GM21360 (cell line): ENCODE results near the gene NEU2.
"Not testable (repeated sequence)": the region's sequence is repeated elsewhere in the genome, so short reads cannot be mapped to it uniquely, and the experiment has no call there.

Experiments
- ATAC-seq: cut with Tn5 transposase; IDR thresholded peaks from one replicate; pipeline ENCODE4 v1.9.1; 2021; ENCODE audit warnings: mild to moderate bottlenecking, moderate library complexity; ENCODE audit not compliant: unreplicated experiment

NEU2 gene

GRCh38 chr2:233034091-233034882 is 1.8 kb downstream of the NEU2 start:
- no peak for ATAC-seq

DNA sequence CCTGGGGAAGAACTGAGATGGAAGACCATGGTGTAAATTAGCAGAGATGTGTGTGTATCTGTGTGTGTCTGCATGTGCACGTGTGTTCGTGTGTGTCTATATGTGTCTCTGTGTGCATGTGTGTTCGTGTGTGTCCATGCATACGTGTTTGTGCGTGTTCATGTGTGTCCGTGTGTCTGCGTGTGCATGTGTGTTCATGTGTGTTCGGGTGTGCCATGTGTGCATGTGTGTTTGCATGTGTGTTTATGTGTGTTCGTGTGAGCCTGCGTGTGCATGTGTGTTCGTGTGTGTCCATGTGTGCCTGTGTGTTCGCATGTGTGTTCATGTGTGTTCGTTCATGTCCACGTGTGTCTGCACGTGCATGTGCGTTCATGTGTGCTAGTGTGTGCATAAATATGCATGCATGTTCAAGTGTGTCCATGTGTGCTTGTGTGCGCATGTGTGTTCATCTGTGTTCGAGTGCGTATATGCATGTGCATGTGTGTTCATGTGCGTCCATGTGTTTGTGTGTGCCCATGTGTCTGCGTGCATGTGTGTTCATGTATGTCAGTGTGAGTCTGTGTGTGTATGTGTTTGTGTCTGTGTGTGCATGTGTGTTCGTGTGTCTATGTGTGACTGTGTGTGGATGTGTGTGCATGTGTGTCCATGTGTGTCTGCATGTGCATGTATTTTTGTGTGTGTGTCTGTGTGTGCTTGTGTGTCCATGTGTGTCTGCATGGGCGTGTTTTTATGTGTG is 3.1 kb downstream of the NEU2 start:
- no peak for ATAC-seq

- no peak for ATAC-seq
These were observed 3.8 kb downstream of the NEU2 start for GRCh38 chr2:233036162-233036838.

DNA sequence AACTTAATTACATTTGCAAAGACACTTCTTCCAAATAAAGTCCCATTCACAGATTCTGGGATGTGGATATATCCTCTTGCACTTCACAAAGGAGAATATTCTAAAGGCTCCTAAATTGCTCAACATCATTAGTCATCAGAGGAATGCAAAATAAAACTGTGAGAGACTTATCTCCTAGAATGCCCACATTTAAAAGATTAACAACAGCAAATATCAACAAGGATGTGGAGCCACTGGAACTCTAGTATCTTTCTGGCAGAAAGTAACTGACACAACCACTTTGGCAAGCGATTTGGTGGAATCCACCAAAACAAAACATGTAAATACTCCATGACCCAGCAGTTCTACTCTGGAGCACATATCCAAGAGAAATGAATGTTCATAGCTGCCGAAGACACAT is 4.6 kb downstream of the NEU2 start:
- ATAC-seq, result no peak

GRCh38 chr2:233039212-233039845 is 6.9 kb downstream of the NEU2 start:
- ATAC-seq, result no peak

GRCh38 chr2:233039846-233040530 is 7.5 kb downstream of the NEU2 start:
- ATAC-seq, result no peak

- no peak for ATAC-seq
These were observed 8.1 kb downstream of the NEU2 start for GRCh38 chr2:233040571-233040970.

DNA sequence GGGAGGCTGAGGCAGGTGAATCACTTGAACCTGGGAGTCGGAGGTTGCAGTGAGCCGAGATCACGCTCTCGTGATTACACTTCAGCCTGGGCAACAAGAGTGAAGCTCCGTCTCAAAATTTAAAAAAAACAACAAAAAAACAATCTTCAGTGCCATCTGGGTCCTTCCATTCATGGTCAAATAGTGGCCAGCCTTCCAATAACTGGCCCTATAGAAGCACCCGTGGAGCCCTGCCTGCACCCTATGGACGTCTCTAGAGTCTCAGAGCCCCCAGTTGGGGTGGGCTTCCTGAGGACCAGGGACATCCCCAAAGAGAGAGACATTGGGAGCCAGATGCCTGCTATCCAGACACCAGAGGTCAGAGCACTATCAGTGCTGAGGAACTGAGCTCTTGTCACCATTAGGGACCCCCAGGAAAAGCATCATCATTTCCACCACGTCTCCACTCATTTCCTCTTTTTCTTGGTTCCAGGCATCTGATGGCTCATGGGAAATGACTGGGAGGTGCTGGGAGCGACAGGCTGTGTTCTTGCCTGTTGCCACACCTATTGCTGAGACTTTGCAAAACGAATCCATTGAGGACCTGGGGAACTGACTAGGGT is 9.4 kb downstream of the NEU2 start:
- ATAC-seq, result no peak

DNA sequence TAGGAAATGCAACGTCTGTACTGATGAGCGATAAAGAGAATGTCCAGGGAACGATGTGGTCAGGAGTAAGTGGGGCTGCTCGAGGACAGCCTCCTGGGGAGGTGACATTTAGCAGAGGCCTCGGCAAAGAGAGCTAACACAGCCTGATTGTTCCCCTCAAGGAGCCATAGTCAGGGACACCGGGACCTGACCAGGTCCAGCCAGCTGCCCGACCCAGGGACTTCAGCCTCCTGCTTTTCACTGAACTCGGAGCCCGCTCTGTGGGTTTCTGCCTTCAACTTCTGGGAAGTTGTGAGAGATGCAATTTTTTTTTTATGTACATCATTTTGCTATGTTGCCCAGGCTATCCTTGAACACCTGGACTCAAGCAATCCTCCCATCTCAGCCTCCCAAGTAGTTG is 10.1 kb downstream of the NEU2 start:
- ATAC-seq, result no peak

- ATAC-seq, result no peak
These were observed 12.6 kb downstream of the NEU2 start for GRCh38 chr2:233044974-233045605.

GRCh38 chr2:233047206-233047605 is 14.7 kb downstream of the NEU2 start:
- ATAC-seq, result no peak

GRCh38 chr2:233047667-233048066 is 15.2 kb downstream of the NEU2 start:
- ATAC-seq, result no peak

GRCh38 chr2:233048569-233049193 is 16.2 kb downstream of the NEU2 start:
- no peak for ATAC-seq

- no peak for ATAC-seq
These were observed 16.8 kb downstream of the NEU2 start for GRCh38 chr2:233049194-233049761.

DNA sequence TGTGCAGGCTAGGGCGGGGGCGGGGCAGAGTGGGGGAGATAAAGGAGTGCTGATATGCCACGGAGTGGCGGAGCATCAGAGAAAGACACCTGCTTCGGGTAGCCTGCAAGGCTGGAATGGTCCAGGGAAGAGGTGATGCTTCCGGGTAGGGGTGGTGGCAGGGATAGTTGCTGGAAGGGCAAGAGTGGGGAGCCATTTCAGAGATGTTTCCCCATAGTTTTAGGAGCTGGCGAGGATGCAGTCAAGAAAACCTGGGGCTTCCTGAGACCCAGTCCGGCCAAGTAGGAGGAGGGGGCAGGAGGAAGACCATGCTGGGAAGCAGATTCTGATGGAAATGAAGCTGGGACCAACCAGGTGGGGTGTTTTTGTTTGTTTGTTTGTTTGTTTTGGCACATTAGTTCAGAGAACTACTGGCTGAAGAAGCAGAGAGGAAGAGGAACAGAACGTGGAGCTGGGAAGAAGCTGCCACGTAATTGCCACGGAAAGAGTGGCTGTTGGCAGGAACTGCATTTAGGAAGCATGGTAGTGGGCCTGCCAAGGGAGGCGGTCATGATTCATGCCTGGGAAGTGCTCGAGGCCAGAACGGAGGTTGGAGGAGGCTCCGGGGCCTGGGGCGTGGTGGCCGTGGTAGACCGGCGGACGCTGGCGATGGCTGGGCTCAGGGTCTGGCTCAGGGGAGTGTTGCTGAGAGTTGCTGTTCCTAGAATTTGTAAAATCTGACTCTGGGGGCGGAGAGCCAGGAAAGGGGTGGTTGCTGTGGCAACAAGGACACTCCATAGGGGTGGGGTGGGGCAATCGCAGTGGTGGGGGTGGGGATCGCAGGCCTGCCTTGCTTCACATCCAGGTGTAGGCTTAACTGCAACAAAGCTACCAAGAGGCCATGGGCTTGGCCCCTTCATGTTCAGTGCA is 19.0 kb downstream of the NEU2 start:
- ATAC-seq, result no peak

DNA sequence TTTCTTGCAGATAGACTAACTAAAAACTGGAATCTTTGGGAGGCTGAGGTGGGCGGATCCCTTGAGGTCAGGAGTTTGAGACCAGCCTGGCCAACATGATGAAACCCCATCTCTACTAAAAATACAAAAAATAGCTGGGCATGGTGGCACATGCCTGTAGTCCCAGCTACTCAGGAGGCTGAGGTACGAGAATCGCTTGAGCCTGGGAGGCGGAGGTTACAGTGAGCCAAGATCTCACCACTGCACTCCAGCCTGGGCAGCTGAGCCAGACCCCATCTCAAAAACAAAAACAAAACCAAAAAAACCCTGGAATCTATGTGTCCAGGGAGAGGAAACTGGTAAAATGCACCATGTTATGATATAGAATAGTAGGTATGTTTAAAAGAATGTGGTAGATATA is 20.0 kb downstream of the NEU2 start:
- ATAC-seq, result not testable (repeated sequence)

DNA sequence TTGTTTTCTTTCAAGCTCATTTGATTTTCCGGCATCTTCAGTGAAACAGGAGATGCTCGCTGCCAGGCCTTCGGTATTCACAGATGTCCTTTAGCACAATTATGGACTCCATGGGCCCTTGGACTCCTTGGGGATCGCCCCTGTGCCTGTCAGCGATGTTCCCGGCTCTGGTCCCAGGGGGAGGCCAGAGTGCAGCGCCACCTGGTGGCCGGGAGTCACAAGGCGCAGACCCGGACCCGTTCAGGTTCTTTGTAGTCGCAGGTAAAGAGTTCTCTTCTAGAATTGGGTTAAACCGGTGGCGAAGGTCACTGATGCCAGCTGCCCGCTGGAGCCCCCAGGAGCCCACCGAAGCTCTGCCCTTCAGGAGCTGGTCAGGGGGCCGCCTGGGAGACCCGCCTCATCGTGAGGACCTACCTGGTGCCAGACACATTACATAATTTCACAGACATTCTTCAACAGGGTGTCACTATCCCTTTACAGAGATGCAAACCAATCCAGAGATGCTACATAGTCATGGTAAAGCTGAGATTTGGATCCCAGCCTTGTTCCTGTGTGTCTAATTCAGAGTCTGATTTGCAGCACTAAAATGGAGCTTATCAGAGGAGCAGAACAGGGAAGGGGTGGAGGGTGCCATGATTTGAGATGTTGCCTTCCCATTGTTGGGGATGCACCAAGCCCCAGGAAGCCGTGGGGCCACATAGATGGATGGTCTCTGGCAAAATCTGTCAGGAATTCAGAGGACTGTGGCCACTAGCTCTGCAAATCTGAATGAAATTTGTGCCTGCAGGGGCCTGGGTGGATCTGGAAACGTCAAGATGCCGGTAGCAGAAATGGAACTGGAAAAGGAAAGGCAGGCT is 21.7 kb downstream of the NEU2 start:
- no peak for ATAC-seq
